ENCODE measurements around the gene TMEM255B.

GRCh38 chr13:113837560-113838355, 78.7 kb downstream of the TMEM255B start:
- no peak for TF ChIP-seq CTCF (conservative IDR thresholded peaks at IDR 0.05)
- no peak for TF ChIP-seq EZH2 (IDR thresholded peaks at IDR 0.05; ENCODE audit: low read depth)
